OCI-LY1 (cell line): Measurements from ENCODE around the gene EID2.

Experiments
- H2AFZ ChIP-seq: fragments of 200-600 bp; sonication (generic), shearing (Covaris generic); 2 replicates; pipeline ENCODE4 v1.6.0; 2014; ENCODE audit warnings: antibody characterized with exemption, mild to moderate bottlenecking, low read length
- H3F3A ChIP-seq: fragments of 200-600 bp; sonication (generic), shearing (Covaris generic); 2 replicates; pipeline ENCODE4 v1.6.0; 2014; ENCODE audit warnings: mild to moderate bottlenecking, antibody characterized with exemption, low read length, moderate library complexity; ENCODE audit not compliant: insufficient read depth
- H3K27ac ChIP-seq: fragments of 200-600 bp; sonication (generic); 2 replicates; pipeline ENCODE4 v1.5.1; 2014; ENCODE audit warnings: low read length, mixed run types, mild to moderate bottlenecking, low read depth; ENCODE audit not compliant: poor library complexity, severe bottlenecking
- H3K27me3 ChIP-seq: fragments of 200-600 bp; sonication (generic); 2 replicates; pipeline ENCODE4 v1.6.0; 2014; ENCODE audit warnings: antibody characterized with exemption, mild to moderate bottlenecking, low read length, moderate library complexity; ENCODE audit not compliant: insufficient read depth
- H3K36me3 ChIP-seq: fragments of 200-600 bp; sonication (generic); 2 replicates; pipeline ENCODE4 v1.6.1; 2014; ENCODE audit warnings: mild to moderate bottlenecking, antibody characterized with exemption, low read length, moderate library complexity, mixed read lengths; ENCODE audit not compliant: insufficient read depth
- H3K4me1 ChIP-seq: fragments of 200-600 bp; sonication (generic); 2 replicates; pipeline ENCODE4 v1.5.1; 2014; ENCODE audit warnings: mild to moderate bottlenecking, low read length, moderate library complexity; ENCODE audit not compliant: insufficient read depth, severe bottlenecking
- H3K4me2 ChIP-seq: fragments of 200-600 bp; sonication (generic), shearing (Covaris generic); 2 replicates; pipeline ENCODE4 v1.6.1; 2014; ENCODE audit warnings: low read length
- H3K4me3 ChIP-seq: fragments of 200-600 bp; sonication (generic); 2 replicates; pipeline ENCODE4 v1.5.1; 2014; ENCODE audit warnings: low read length, low read depth, mild to moderate bottlenecking, mixed read lengths; ENCODE audit not compliant: poor library complexity, severe bottlenecking
- H3K79me2 ChIP-seq: fragments of 200-600 bp; shearing (Covaris generic); 2 replicates; pipeline ENCODE4 v1.6.1; 2016; ENCODE audit warnings: mixed run types, low read length, mixed read lengths; ENCODE audit not compliant: insufficient read depth
- H3K9ac ChIP-seq: fragments of 200-600 bp; sonication (generic), shearing (Covaris generic); 2 replicates; pipeline ENCODE4 v1.6.1; 2014; ENCODE audit warnings: mild to moderate bottlenecking, low read length, mixed read lengths
- H3K9me2 ChIP-seq: fragments of 200-600 bp; sonication (generic), shearing (Covaris generic); 2 replicates; pipeline ENCODE4 v1.6.1; 2014; ENCODE audit warnings: low read depth, mild to moderate bottlenecking, low read length, mixed read lengths
- H3K9me3 ChIP-seq: fragments of 200-600 bp; shearing (Covaris generic); 2 replicates; pipeline ENCODE4 v1.6.1; 2014; ENCODE audit warnings: low read length, mixed read lengths
- H4K20me1 ChIP-seq: fragments of 200-600 bp; sonication (generic), shearing (Covaris generic); 2 replicates; pipeline ENCODE4 v1.6.0; 2016; ENCODE audit warnings: mild to moderate bottlenecking, low read length; ENCODE audit not compliant: insufficient read depth
- CTCF ChIP-seq: fragments of 200-600 bp; sonication (generic), shearing (Covaris generic); IDR thresholded peaks from 2 replicates; pipeline ENCODE4 v1.5.1; 2017; ENCODE audit warnings: mild to moderate bottlenecking, antibody characterized with exemption, low read length, moderate library complexity, mixed read lengths
- EZH2 ChIP-seq: fragments of 200-600 bp; sonication (generic), shearing (Covaris generic); IDR thresholded peaks from 2 replicates; pipeline ENCODE4 v1.8.0; 2017; ENCODE audit warnings: borderline replicate concordance, mixed run types, mild to moderate bottlenecking, antibody characterized with exemption, low read length, moderate library complexity, mixed read lengths

Gene EID2

GRCh38 chr19:39544911-39545310 is 5.0 kb upstream of the EID2 start:
- Histone ChIP-seq H2AFZ (no peak overlapping the region), H3K9me2 (no peaks in the 10 kb centered on the region), H3K36me3 (no peaks in the 10 kb centered on the region), H3K9me3 (no peaks in the 10 kb centered on the region), H4K20me1 (no peaks in the 10 kb centered on the region), H3K27me3 (no peaks in the 10 kb centered on the region), H3K9ac (no peak overlapping the region), H3K4me1 (peaks cover 8% of the 10 kb centered on the region), H3K4me2 (no peak overlapping the region), H3K4me3 (no peak overlapping the region), H3K79me2 (no peaks in the 10 kb centered on the region), H3F3A (no peaks in the 10 kb centered on the region), H3K27ac (no peak overlapping the region)
- TF ChIP-seq EZH2 (no peak), CTCF (no peak)

DNA sequence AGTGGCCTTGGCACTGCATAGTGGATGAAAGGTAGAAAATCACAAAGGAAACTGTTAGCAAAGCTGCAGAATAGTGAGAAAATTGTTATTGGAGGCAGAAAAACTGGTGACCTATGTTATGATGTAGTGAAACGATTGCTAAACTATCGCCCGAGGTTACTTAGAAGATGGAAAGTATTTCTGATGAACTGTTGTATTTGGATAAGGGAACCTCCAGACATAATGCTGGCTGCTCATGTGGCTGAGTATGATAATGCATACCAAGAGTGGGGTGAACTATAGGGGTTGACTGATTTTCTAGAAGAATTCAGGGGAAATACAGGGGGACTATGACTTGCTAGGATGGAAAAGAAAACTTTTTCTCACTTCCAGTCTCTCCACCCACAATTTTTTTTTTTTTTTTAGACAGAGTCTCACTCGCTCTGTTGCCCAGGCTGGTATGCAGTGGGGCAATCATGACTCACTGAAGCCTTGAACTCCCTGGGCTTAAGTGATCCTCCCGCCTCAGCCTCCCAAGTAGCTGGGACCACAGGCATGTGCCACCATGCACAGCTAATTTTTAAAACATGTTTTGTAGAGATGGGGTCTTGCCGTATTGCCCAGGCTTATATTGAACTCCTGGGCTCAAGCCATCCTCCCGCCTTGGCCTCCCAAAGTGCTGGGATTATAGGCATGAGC is 4.4 kb upstream of the EID2 start:
- TF ChIP-seq CTCF (no peak), EZH2 (no peak)
- Histone ChIP-seq H3F3A (no peaks in the 10 kb centered on the region), H3K9ac (no peak overlapping the region), H3K36me3 (no peaks in the 10 kb centered on the region), H3K4me3 (no peak overlapping the region), H3K4me2 (no peak overlapping the region), H3K9me2 (no peaks in the 10 kb centered on the region), H3K79me2 (0 out of 2 replicates have a peak, but pooled peaks cover under 1% of the 10 kb centered on the region), H3K27ac (no peak overlapping the region), H3K4me1 (peaks cover 8% of the 10 kb centered on the region), H4K20me1 (no peaks in the 10 kb centered on the region), H3K9me3 (no peaks in the 10 kb centered on the region), H2AFZ (no peak overlapping the region), H3K27me3 (no peaks in the 10 kb centered on the region)

DNA sequence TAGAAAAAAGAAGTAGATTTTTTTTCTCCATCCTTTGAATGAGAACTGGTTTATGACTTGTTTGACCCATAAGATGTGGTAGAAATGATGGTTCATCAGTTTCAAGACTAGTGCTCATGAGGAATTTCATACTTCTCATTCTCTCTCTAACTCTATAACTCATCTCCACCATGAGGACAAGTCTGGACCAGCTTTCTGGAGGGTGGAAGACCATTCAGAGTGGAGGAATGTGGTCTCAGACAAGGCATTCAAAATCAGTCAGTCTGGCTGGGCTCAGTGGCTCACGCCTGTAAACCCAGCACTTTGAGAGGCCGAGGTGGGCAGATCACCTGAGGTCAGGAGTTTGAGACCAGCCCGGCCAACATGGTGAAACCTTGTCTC is 3.5 kb upstream of the EID2 start:
- Histone ChIP-seq H2AFZ (no peak overlapping the region), H3K9me3 (no peaks in the 10 kb centered on the region), H3K27ac (no peak overlapping the region), H3K4me1 (peaks cover 17% of the 10 kb centered on the region), H3K27me3 (no peaks in the 10 kb centered on the region), H3K9ac (no peak overlapping the region), H3F3A (no peaks in the 10 kb centered on the region), H4K20me1 (no peaks in the 10 kb centered on the region), H3K36me3 (no peaks in the 10 kb centered on the region; the same call in 1 of the 2 replicates), H3K79me2 (0 out of 2 replicates have a peak, but pooled peaks cover 7% of the 10 kb centered on the region), H3K4me3 (no peak overlapping the region), H3K9me2 (no peaks in the 10 kb centered on the region), H3K4me2 (no peak overlapping the region)
- TF ChIP-seq EZH2 (no peak), CTCF (no peak)
